ENCODE results near the gene OTUD6A. TPM values are rescaled to one million over a fixed set of nuclear protein-coding genes. Genes with fewer than 3 reads are reported as not detected.

The OTUD6A gene
- polyA plus RNA-seq, 3 donors, result not detected

- Histone ChIP-seq H3K4me1 (ENCODE audit: control insufficient read depth in 1 of 2, insufficient read depth in 2 of 2, low read length in 2 of 2) (no peaks in the 10 kb centered on the region), H2AFZ (ENCODE audit: insufficient read depth, low read depth, low read length, poor library complexity, severe bottlenecking) (no peak overlapping the region), H3K9ac (ENCODE audit: insufficient read depth, low read length, poor library complexity, severe bottlenecking) (no peak overlapping the region), H3K36me3 (replicated peaks in 1 of 2; ENCODE audit: control insufficient read depth in 1 of 2, insufficient read depth in 2 of 2, low read length in 2 of 2) (no peaks in the 10 kb centered on the region), H3K27ac (ENCODE audit: low read depth in 1 of 2, low read length in 2 of 2) (no peak overlapping the region), H3K4me3 (replicated peaks in 1 of 3; ENCODE audit: low read depth in 2 of 3, low read length in 3 of 3) (no peak overlapping the region), H3K9me3 (replicated peaks in 1 of 2; ENCODE audit: control insufficient read depth in 1 of 2, insufficient read depth in 1 of 2, low read length in 2 of 2) (no peaks in the 10 kb centered on the region), H3K4me2 (replicated peaks; ENCODE audit: extremely low read depth, low read length, poor library complexity, severe bottlenecking) (no peak overlapping the region), H3K79me2 (ENCODE audit: insufficient read depth, low read length) (no peaks in the 10 kb centered on the region), H3K27me3 (ENCODE audit: control insufficient read depth in 2 of 2, insufficient read depth in 2 of 2, low read length in 2 of 2) (no peaks in the 10 kb centered on the region), H4K20me1 (ENCODE audit: insufficient read depth, low read length) (no peaks in the 10 kb centered on the region)
- H3K4me1 Mint-ChIP-seq, result no peaks in the 10 kb centered on the region
- WGBS (ENCODE audit: insufficient coverage), result 97% methylated on average over 5 of the region's 6 CpGs
- peaks cover 2 to 9% (median 4%) of the 10 kb centered on the region in 3 donors for H3K27me3 Mint-ChIP-seq (ENCODE audit: low read depth in 3 of 3)
- no peak overlapping the region for H3K27ac Mint-ChIP-seq
- H3K4me3 Mint-ChIP-seq, result no peak overlapping the region
- no peak for DNase-seq
- peaks cover 0 to 2% (median 0%) of the 10 kb centered on the region in 7 donors for H3K9me3 Mint-ChIP-seq
- H3K36me3 Mint-ChIP-seq, result no peaks in the 10 kb centered on the region
- TF ChIP-seq, protein P1, sequence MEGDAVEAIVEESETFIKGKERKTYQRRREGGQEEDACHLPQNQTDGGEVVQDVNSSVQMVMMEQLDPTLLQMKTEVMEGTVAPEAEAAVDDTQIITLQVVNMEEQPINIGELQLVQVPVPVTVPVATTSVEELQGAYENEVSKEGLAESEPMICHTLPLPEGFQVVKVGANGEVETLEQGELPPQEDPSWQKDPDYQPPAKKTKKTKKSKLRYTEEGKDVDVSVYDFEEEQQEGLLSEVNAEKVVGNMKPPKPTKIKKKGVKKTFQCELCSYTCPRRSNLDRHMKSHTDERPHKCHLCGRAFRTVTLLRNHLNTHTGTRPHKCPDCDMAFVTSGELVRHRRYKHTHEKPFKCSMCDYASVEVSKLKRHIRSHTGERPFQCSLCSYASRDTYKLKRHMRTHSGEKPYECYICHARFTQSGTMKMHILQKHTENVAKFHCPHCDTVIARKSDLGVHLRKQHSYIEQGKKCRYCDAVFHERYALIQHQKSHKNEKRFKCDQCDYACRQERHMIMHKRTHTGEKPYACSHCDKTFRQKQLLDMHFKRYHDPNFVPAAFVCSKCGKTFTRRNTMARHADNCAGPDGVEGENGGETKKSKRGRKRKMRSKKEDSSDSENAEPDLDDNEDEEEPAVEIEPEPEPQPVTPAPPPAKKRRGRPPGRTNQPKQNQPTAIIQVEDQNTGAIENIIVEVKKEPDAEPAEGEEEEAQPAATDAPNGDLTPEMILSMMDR (IDR thresholded peaks at IDR 0.05), result no peak
- intact Hi-C loops (cut with micrococcal nuclease), result no loop called here
Observed at GRCh38 chrX:70041993-70042392, 20.3 kb upstream of the OTUD6A start.

GRCh38 chrX:70042399-70043371, 19.6 kb upstream of the OTUD6A start:
- Histone ChIP-seq H3K79me2 (ENCODE audit: insufficient read depth, low read length) (no peaks in the 10 kb centered on the region), H2AFZ (ENCODE audit: insufficient read depth, low read depth, low read length, poor library complexity, severe bottlenecking) (no peak overlapping the region)
- TF ChIP-seq, protein P1 (IDR thresholded peaks at IDR 0.05), result no peak

More at GRCh38 chrX:70042399-70043371, 19.6 kb upstream of the OTUD6A start:
- Mint-ChIP-seq H3K27me3 (ENCODE audit: low read depth in 3 of 3) (peaks cover 2 to 9% (median 4%) of the 10 kb centered on the region in 3 donors), H3K27ac (no peak overlapping the region), H3K4me1 (no peaks in the 10 kb centered on the region), H3K4me3 (no peak overlapping the region), H3K9me3 (peaks cover 0 to 2% (median 0%) of the 10 kb centered on the region in 7 donors), H3K36me3 (no peaks in the 10 kb centered on the region)
- intact Hi-C loops (cut with micrococcal nuclease), result no loop called here
- 100% methylated on average over 2 of the region's 11 CpGs for WGBS (ENCODE audit: insufficient coverage)
- Histone ChIP-seq H3K36me3 (replicated peaks in 1 of 2; ENCODE audit: control insufficient read depth in 1 of 2, insufficient read depth in 2 of 2, low read length in 2 of 2) (no peaks in the 10 kb centered on the region), H3K27me3 (ENCODE audit: control insufficient read depth in 2 of 2, insufficient read depth in 2 of 2, low read length in 2 of 2) (no peaks in the 10 kb centered on the region), H3K9ac (ENCODE audit: insufficient read depth, low read length, poor library complexity, severe bottlenecking) (no peak overlapping the region), H3K9me3 (replicated peaks in 1 of 2; ENCODE audit: control insufficient read depth in 1 of 2, insufficient read depth in 1 of 2, low read length in 2 of 2) (no peaks in the 10 kb centered on the region), H3K27ac (ENCODE audit: low read depth in 1 of 2, low read length in 2 of 2) (no peak overlapping the region), H3K4me3 (replicated peaks in 1 of 3; ENCODE audit: low read depth in 2 of 3, low read length in 3 of 3) (no peak overlapping the region), H3K4me2 (replicated peaks; ENCODE audit: extremely low read depth, low read length, poor library complexity, severe bottlenecking) (no peak overlapping the region), H3K4me1 (ENCODE audit: control insufficient read depth in 1 of 2, insufficient read depth in 2 of 2, low read length in 2 of 2) (no peaks in the 10 kb centered on the region), H4K20me1 (ENCODE audit: insufficient read depth, low read length) (no peaks in the 10 kb centered on the region)
- DNase-seq, result no peak
